Measurements from ENCODE around the gene RAD23A.

Gene RAD23A

GRCh38 chr19:13001166-13001501 lies 55.5 kb downstream of the RAD23A start:
- in situ Hi-C loops (cut with MboI; ENCODE audit: low sequenced_read_pairs), result no loop called here

GRCh38 chr19:13001502-13002165 lies 56.0 kb downstream of the RAD23A start:
- in situ Hi-C loops (cut with MboI; ENCODE audit: low sequenced_read_pairs), result no loop called here

- in situ Hi-C loops (cut with MboI; ENCODE audit: low sequenced_read_pairs), result no loop called here
Observed at GRCh38 chr19:13002166-13002898, 56.7 kb downstream of the RAD23A start.

GRCh38 chr19:13003081-13003480 lies 57.4 kb downstream of the RAD23A start:
- in situ Hi-C loops (cut with MboI; ENCODE audit: low sequenced_read_pairs), result no loop called here
